ENCODE measurements around the gene PRKCSH. TPM values are rescaled to one million over a fixed set of nuclear protein-coding genes. Genes with fewer than 3 reads are reported as not detected.

Gene PRKCSH
- total and polyA plus RNA-seq, 10 of the 15 experiments (the other 5 are each of a cell fraction or from before 2014, with no cell fraction given) = 1.1 to 280 (median 44.1) TPM

DNA sequence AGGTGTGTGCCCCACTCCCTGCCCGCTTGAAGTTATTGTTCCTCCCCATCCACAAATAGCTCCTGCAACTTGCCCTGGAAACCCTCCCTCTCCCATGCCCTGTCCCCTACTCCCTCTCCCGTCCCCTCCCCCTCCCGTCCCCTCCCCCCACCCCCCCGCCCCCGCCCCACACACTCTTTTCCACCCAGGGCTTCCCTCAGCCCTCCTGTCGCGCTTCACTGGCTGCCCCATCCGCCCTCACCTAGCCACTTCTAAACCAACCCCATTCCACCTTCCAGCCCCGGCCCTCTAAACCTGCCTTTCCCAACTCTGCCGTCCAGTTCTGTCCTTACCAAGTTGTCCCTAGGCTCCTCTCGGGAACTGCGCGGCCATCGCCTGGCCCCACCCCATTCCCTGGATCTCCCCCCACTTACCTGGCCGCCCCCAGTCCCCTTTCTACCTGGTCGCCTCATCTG is 17.3 kb upstream of the PRKCSH start (continued):
- TF ChIP-seq, protein P1, sequence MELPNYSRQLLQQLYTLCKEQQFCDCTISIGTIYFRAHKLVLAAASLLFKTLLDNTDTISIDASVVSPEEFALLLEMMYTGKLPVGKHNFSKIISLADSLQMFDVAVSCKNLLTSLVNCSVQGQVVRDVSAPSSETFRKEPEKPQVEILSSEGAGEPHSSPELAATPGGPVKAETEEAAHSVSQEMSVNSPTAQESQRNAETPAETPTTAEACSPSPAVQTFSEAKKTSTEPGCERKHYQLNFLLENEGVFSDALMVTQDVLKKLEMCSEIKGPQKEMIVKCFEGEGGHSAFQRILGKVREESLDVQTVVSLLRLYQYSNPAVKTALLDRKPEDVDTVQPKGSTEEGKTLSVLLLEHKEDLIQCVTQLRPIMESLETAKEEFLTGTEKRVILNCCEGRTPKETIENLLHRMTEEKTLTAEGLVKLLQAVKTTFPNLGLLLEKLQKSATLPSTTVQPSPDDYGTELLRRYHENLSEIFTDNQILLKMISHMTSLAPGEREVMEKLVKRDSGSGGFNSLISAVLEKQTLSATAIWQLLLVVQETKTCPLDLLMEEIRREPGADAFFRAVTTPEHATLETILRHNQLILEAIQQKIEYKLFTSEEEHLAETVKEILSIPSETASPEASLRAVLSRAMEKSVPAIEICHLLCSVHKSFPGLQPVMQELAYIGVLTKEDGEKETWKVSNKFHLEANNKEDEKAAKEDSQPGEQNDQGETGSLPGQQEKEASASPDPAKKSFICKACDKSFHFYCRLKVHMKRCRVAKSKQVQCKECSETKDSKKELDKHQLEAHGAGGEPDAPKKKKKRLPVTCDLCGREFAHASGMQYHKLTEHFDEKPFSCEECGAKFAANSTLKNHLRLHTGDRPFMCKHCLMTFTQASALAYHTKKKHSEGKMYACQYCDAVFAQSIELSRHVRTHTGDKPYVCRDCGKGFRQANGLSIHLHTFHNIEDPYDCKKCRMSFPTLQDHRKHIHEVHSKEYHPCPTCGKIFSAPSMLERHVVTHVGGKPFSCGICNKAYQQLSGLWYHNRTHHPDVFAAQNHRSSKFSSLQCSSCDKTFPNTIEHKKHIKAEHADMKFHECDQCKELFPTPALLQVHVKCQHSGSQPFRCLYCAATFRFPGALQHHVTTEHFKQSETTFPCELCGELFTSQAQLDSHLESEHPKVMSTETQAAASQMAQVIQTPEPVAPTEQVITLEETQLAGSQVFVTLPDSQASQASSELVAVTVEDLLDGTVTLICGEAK (IDR thresholded peaks at IDR 0.05; ENCODE audit: borderline replicate concordance) = no peak

DNA sequence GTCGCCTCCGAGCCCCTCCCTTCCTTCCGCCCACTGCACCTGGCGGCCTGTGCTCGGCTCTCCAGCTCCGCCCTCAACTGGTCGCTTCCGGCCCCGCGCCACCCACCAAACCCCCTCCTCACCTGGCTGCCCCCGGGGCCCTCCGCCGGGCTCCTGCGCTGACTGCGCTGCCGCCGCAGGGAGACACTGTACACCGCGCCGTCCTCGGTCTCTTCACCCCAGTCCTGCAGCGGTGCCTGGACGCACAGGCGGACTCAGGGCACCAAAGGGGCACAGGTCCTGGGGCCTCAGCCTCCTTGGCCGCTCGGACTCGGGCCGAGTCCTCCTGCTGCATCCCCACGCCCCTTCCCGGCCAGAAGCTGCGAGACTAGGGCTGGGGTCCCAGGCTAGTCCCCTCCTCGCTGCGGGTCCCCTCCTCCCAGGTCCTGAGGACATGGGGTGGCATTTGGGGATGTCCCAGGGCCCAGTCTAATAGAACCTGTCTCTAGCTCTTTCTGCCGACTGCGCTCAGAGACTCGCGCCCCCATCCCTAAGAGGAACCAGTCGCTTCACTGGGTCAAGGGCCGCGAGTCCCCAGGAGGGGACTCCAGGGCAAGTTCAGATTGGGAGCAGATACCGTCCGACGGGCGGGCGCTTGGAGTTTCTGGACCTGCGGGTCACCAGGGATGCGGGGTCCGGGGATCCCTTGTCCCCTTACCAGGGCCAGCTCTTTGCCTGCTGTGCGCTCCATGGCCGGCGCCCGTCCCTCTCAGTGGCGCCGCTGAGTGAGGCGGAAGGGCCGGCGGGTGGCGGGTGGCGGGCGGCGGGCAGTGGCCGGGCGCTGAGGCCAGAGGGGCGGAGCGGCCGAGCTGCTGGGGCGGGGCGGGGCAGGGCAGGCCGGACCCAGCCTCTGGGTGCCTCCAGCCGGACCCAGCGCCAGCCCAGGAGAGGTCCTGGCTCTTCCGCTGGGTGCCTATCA is 16.6 kb upstream of the PRKCSH start, which contains the start of gene RGL3:
TSS of gene RGL3 (minus strand) at position 766 of the 958 bp plus-strand sequence. CDS start at position 730, 36 bp downstream.
- Histone ChIP-seq H3K9me3 (replicated peaks; ENCODE audit: control insufficient read depth, insufficient read depth, low read length) (no peaks in the 10 kb centered on the region), H3K4me1 (ENCODE audit: control insufficient read depth, insufficient read depth, low read length) (peaks cover 22% of the 10 kb centered on the region), H4K20me1 (ENCODE audit: control insufficient read depth, insufficient read depth) (no peaks in the 10 kb centered on the region), H3K4me3 (no peak within 1 kb of the TSS), H2AFZ (ENCODE audit: control insufficient read depth, low read depth, low read length) (no peak within 1 kb of the TSS), H3K27ac (ENCODE audit: control insufficient read depth, insufficient read depth) (no peak within 1 kb of the TSS), H3K4me2 (ENCODE audit: control insufficient read depth, insufficient read depth) (no peak within 1 kb of the TSS), H3K79me2 (ENCODE audit: control insufficient read depth, insufficient read depth, low read length) (no peaks in the 10 kb centered on the region), H3K9ac (ENCODE audit: control insufficient read depth, insufficient read depth, low read length) (no peak within 1 kb of the TSS), H3K36me3 (ENCODE audit: control insufficient read depth in 2 of 2, insufficient read depth in 2 of 2, low read length in 1 of 2) (no peaks in the 10 kb centered on the region), H3K27me3 (replicated peaks in 1 of 2; ENCODE audit: control insufficient read depth in 2 of 2, insufficient read depth in 2 of 2, low read length in 1 of 2) (peaks cover 10 to 16% of the 10 kb centered on the region in 2 experiments)
- CTCF ChIA-PET = interaction anchor here (0.6 to 1.5 kb wide), 3 partner anchors 9 to 36 kb away, joined by 3 to 5 read pairs (median 5); no protein-coding TSS in a partner anchor
- intact Hi-C loops (cut with micrococcal nuclease; ENCODE audit: unreplicated experiment) (no loop called here), in situ Hi-C loops (cut with MboI) (no loop called here)
- DNase-seq (ENCODE audit: low read depth, low spot score) (no peak), ATAC-seq (no peak), FAIRE-seq (no peak)
- RAD21 ChIA-PET (ENCODE audit: unreplicated experiment) = no interaction called here
- POLR2A ChIA-PET = no interaction called here
- 10% methylated on average over 38 of the region's 72 CpGs for WGBS (ENCODE audit: insufficient coverage, insufficient replicate concordance, low lambda C conversion rate, missing lambda C conversion rate)
- SMC1A ChIA-PET (ENCODE audit: uncharacterized antibody, unreplicated experiment) = no interaction called here
- no TSS peak for BruUV-seq (replicated peaks)
- TF ChIP-seq SUZ12 (IDR thresholded peaks at IDR 0.05; ENCODE audit: unreplicated experiment) (peak; percentile 93), KLF5 (IDR thresholded peaks at IDR 0.05; ENCODE audit: partially characterized antibody) (no peak), CREB1 (IDR thresholded peaks at IDR 0.05; ENCODE audit: low read depth) (no peak), HDGF (IDR thresholded peaks at IDR 0.05) (no peak)
- TF ChIP-seq, protein P2, sequence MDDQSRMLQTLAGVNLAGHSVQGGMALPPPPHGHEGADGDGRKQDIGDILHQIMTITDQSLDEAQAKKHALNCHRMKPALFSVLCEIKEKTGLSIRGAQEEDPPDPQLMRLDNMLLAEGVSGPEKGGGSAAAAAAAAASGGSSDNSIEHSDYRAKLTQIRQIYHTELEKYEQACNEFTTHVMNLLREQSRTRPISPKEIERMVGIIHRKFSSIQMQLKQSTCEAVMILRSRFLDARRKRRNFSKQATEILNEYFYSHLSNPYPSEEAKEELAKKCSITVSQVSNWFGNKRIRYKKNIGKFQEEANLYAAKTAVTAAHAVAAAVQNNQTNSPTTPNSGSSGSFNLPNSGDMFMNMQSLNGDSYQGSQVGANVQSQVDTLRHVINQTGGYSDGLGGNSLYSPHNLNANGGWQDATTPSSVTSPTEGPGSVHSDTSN (IDR thresholded peaks at IDR 0.05; ENCODE audit: insufficient replicate concordance, low read depth, low read length) = no peak
- TF ChIP-seq, protein P3, sequence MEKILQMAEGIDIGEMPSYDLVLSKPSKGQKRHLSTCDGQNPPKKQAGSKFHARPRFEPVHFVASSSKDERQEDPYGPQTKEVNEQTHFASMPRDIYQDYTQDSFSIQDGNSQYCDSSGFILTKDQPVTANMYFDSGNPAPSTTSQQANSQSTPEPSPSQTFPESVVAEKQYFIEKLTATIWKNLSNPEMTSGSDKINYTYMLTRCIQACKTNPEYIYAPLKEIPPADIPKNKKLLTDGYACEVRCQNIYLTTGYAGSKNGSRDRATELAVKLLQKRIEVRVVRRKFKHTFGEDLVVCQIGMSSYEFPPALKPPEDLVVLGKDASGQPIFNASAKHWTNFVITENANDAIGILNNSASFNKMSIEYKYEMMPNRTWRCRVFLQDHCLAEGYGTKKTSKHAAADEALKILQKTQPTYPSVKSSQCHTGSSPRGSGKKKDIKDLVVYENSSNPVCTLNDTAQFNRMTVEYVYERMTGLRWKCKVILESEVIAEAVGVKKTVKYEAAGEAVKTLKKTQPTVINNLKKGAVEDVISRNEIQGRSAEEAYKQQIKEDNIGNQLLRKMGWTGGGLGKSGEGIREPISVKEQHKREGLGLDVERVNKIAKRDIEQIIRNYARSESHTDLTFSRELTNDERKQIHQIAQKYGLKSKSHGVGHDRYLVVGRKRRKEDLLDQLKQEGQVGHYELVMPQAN (conservative IDR thresholded peaks at IDR 0.05) = no peak

Data from GM12878 (cell line).